ENCODE measurements around the gene CDC25B.

GRCh38 chr20:3821996-3822395, 25.9 kb downstream of the CDC25B start:
- TF ChIP-seq POLR2A (IDR thresholded peaks at IDR 0.05; ENCODE audit: low read length) (no peak), BHLHE40 (IDR thresholded peaks at IDR 0.05; ENCODE audit: low read depth, low read length) (no peak), MAFK (IDR thresholded peaks at IDR 0.05; ENCODE audit: partially characterized antibody) (no peak), JUN (IDR thresholded peaks at IDR 0.05) (no peak)
